ENCODE results near the gene RBBP6. TPM values are rescaled to one million over a fixed set of nuclear protein-coding genes. Genes with fewer than 3 reads are reported as not detected.

RBBP6 gene
- polyA plus RNA-seq, 2 of the 4 experiments (the other 2 are of a cell fraction): 25.0 to 49.3 TPM

DNA sequence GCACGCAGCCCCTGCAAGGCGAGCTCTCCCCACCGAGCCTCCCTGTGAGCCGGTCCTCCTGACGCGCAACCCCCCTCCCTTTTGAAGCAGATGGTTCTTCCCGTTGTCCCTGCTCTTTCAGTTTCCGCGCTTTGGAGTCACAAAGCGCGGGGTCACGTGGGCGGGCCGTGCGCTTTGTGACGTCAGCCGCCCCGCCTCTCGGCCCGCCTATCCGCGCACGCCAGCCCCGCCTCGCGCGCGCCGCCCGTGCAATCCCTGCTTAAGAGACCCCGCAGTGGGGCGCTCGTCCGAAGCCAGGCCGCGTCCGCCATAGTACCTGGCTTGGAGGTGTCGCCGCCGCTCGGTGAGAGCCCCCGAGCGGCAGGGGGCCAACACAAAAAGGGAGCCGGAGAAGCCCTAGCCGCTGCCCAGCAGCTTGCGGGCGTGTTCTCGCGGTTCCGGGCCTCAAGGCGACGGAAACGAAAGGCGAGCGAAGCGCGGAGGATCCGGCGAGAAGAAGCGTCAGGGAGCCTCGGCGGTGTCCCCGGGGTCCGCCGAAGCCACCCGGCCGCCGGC, at the start of gene RBBP6 (continued):
- no peak for TF ChIP-seq RFX5 (IDR thresholded peaks at IDR 0.05)
- TF ChIP-seq HOXA7 (CRISPR knock-in tag; IDR thresholded peaks at IDR 0.05): no peak
- TF ChIP-seq, protein P1, sequence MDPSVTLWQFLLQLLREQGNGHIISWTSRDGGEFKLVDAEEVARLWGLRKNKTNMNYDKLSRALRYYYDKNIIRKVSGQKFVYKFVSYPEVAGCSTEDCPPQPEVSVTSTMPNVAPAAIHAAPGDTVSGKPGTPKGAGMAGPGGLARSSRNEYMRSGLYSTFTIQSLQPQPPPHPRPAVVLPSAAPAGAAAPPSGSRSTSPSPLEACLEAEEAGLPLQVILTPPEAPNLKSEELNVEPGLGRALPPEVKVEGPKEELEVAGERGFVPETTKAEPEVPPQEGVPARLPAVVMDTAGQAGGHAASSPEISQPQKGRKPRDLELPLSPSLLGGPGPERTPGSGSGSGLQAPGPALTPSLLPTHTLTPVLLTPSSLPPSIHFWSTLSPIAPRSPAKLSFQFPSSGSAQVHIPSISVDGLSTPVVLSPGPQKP (IDR thresholded peaks at IDR 0.05; ENCODE audit: low read depth, low read length): no peak
- TF ChIP-seq CBX2 (IDR thresholded peaks at IDR 0.05; ENCODE audit: borderline replicate concordance, low read depth): no peak
- no peak for TF ChIP-seq ZSCAN20 (CRISPR knock-in tag; IDR thresholded peaks at IDR 0.05)
- TF ChIP-seq, protein P2, sequence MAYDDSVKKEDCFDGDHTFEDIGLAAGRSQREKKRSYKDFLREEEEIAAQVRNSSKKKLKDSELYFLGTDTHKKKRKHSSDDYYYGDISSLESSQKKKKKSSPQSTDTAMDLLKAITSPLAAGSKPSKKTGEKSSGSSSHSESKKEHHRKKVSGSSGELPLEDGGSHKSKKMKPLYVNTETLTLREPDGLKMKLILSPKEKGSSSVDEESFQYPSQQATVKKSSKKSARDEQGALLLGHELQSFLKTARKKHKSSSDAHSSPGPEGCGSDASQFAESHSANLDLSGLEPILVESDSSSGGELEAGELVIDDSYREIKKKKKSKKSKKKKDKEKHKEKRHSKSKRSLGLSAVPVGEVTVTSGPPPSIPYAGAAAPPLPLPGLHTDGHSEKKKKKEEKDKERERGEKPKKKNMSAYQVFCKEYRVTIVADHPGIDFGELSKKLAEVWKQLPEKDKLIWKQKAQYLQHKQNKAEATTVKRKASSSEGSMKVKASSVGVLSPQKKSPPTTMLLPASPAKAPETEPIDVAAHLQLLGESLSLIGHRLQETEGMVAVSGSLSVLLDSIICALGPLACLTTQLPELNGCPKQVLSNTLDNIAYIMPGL (CRISPR knock-in tag; IDR thresholded peaks at IDR 0.05; ENCODE audit: borderline replicate concordance): peak; percentile 93; the same call in 1 of the 2 replicates
- TF ChIP-seq FOSL2 (IDR thresholded peaks at IDR 0.05): no peak
- peak; percentile 50; the same call in 1 of the 2 replicates for TF ChIP-seq FOSL2 (CRISPR knock-in tag; IDR thresholded peaks at IDR 0.05)
- no peak for TF ChIP-seq JUNB (IDR thresholded peaks at IDR 0.05)
- TF ChIP-seq RNF2 (IDR thresholded peaks at IDR 0.05; ENCODE audit: borderline replicate concordance, low read depth): no peak
- no peak for TF ChIP-seq SREBF2 (IDR thresholded peaks at IDR 0.05)
- no peak for TF ChIP-seq ZC3H11A (IDR thresholded peaks at IDR 0.05)
- TF ChIP-seq MAFK (IDR thresholded peaks at IDR 0.05; ENCODE audit: partially characterized antibody): no peak
- TF ChIP-seq EP300 (IDR thresholded peaks at IDR 0.05): no peak
- no peak for TF ChIP-seq EHF (CRISPR knock-in tag; IDR thresholded peaks at IDR 0.05)
- peak; percentile 19 to 24; a peak in 2 of 5 replicates for TF ChIP-seq RAD21 (conservative IDR thresholded peaks at IDR 0.05 in 1 of 2, IDR thresholded peaks at IDR 0.05 in 1 of 2)
- TF ChIP-seq, protein P3, sequence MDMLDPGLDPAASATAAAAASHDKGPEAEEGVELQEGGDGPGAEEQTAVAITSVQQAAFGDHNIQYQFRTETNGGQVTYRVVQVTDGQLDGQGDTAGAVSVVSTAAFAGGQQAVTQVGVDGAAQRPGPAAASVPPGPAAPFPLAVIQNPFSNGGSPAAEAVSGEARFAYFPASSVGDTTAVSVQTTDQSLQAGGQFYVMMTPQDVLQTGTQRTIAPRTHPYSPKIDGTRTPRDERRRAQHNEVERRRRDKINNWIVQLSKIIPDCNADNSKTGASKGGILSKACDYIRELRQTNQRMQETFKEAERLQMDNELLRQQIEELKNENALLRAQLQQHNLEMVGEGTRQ (IDR thresholded peaks at IDR 0.05): peak; percentile 97
- TF ChIP-seq KDM1A (IDR thresholded peaks at IDR 0.05; ENCODE audit: low read depth): no peak
- no peak for TF ChIP-seq RARB (CRISPR knock-in tag; IDR thresholded peaks at IDR 0.05)
- TF ChIP-seq, protein P4, sequence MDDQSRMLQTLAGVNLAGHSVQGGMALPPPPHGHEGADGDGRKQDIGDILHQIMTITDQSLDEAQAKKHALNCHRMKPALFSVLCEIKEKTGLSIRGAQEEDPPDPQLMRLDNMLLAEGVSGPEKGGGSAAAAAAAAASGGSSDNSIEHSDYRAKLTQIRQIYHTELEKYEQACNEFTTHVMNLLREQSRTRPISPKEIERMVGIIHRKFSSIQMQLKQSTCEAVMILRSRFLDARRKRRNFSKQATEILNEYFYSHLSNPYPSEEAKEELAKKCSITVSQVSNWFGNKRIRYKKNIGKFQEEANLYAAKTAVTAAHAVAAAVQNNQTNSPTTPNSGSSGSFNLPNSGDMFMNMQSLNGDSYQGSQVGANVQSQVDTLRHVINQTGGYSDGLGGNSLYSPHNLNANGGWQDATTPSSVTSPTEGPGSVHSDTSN (IDR thresholded peaks at IDR 0.05): no peak; the same call in 1 of the 2 replicates
- TF ChIP-seq HEYL (CRISPR knock-in tag; IDR thresholded peaks at IDR 0.05): no peak
- TF ChIP-seq BHLHE40 (IDR thresholded peaks at IDR 0.05; ENCODE audit: low read depth, low read length): no peak; the same call in 1 of the 2 replicates
- TF ChIP-seq TP53 (CRISPR knock-in tag; IDR thresholded peaks at IDR 0.05): no peak
- TF ChIP-seq, protein P5, sequence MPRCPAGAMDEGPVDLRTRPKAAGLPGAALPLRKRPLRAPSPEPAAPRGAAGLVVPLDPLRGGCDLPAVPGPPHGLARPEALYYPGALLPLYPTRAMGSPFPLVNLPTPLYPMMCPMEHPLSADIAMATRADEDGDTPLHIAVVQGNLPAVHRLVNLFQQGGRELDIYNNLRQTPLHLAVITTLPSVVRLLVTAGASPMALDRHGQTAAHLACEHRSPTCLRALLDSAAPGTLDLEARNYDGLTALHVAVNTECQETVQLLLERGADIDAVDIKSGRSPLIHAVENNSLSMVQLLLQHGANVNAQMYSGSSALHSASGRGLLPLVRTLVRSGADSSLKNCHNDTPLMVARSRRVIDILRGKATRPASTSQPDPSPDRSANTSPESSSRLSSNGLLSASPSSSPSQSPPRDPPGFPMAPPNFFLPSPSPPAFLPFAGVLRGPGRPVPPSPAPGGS (IDR thresholded peaks at IDR 0.05): peak; percentile 89; the same call in 2 of the 3 replicates
- peak; percentile 99 for TF ChIP-seq PHF8 (IDR thresholded peaks at IDR 0.05; ENCODE audit: borderline replicate concordance, low read depth)
- TF ChIP-seq HOXB5 (CRISPR knock-in tag; IDR thresholded peaks at IDR 0.05): 0 out of 2 replicates have a peak, but pooled peaks have one; percentile 36
- no peak for TF ChIP-seq RCOR1 (IDR thresholded peaks at IDR 0.05; ENCODE audit: low read depth, low read length)

Measured in A549 (cell line).